Esophagus muscularis mucosa (tissue), 4 donors: ENCODE measurements around the gene ELP4.

ENCODE experiments used
- EP300 ChIP-seq: sonication (generic); formaldehyde crosslinking; IDR thresholded peaks from one replicate; pipeline ENCODE4 v1.6.1; 2017; ENCODE audit warnings: antibody characterized with exemption
- POLR2A ChIP-seq: fragments of 450-650 bp; IDR thresholded peaks from one replicate; pipeline ENCODE4 v1.6.1; 2017; ENCODE audit warnings: antibody characterized with exemption, moderate library complexity, mild to moderate bottlenecking, low read depth
- TF ChIP-seq, protein P1 (sequence below), 3 experiments: fragments of 200-600 bp in 2 of 3; fragments of 450-650 bp in 1 of 3; sonication (generic) in 2 of 3; IDR thresholded peaks; one replicate each; pipeline ENCODE4 v1.5.1; 2017 to 2019; ENCODE audit warnings: antibody characterized with exemption in 3 of 3, mild to moderate bottlenecking in 2 of 3, moderate library complexity in 1 of 3

DNA sequence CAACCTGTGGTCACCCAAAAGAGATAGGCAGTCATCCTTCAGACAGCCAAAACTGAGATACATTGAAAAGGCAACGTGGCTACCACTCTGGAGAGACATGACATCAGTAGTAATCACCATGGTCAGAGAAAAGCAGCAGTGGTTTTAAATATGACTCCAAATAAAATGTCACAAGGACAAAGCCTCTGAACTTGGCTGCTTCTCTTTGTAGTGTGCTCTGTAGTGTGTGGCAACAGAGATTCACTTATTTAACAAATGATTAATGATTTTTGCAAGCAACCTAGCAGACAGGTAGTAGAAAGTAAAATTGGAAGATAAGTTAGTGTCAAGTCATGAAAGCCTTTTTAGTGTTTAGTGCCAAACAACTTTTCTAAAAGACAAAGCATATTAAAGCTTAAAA lies 238.0 kb downstream of the ELP4 start:
- no peak for TF ChIP-seq POLR2A
- TF ChIP-seq, protein P1, sequence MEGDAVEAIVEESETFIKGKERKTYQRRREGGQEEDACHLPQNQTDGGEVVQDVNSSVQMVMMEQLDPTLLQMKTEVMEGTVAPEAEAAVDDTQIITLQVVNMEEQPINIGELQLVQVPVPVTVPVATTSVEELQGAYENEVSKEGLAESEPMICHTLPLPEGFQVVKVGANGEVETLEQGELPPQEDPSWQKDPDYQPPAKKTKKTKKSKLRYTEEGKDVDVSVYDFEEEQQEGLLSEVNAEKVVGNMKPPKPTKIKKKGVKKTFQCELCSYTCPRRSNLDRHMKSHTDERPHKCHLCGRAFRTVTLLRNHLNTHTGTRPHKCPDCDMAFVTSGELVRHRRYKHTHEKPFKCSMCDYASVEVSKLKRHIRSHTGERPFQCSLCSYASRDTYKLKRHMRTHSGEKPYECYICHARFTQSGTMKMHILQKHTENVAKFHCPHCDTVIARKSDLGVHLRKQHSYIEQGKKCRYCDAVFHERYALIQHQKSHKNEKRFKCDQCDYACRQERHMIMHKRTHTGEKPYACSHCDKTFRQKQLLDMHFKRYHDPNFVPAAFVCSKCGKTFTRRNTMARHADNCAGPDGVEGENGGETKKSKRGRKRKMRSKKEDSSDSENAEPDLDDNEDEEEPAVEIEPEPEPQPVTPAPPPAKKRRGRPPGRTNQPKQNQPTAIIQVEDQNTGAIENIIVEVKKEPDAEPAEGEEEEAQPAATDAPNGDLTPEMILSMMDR (IDR thresholded peaks at IDR 0.05), result no peak
- TF ChIP-seq EP300, result no peak
